Measurements from ENCODE around the gene FAM221B. TPM values are rescaled to one million over a fixed set of nuclear protein-coding genes. Genes with fewer than 3 reads are reported as not detected.

FAM221B gene
- polyA plus RNA-seq, 3 donors, result 0.10 to 0.26 TPM; not detected in 1

GRCh38 chr9:35829764-35830096 lies 1.2 kb upstream of the FAM221B start:
- no peak for DNase-seq (ENCODE audit: extremely low read depth in 1 of 11, low read depth in 9 of 11, low spot score in 4 of 11)

DNA sequence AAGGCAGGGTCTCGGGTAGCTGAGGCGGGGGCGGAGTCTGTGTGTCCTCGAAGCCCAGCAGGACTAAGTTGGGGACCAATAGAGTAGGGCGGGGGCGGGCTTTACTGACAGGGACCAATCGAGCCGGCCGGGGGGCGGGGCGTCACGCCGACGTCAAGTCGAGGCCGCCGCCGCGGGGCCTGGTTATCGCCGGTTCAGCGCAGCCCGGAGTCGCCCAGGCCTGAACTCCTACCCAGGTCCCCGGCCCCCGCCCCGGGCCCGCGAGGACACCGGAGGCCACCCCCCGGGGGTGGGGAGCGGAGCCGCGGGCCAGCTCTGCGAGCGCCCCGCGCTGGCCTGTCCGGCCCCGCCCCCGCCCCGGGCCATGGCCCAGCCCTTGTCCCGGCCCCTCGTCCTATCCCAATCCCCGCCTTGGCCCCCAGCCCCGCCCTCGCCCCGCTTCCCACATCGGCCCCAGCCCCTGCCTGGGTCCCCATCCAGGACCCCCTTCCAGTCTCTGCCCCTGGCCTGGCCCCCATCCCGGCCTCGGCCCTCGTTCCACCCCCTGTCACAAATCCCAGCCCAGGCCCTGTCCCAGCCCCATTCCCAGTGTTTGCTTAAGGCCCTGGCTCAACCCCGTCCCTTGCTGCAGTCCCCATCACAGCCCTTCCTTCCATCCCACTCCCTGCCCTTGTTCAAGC lies 692 bp upstream of the FAM221B start, which contains the start of gene TMEM8B:
TSS of gene TMEM8B (plus strand) at position 145 of the 680 bp plus-strand sequence. CDS start at position 365, 220 bp downstream.
- peak in 10 of 11 donors; percentile 80 to 96 (median 94) for DNase-seq (ENCODE audit: extremely low read depth in 1 of 11, low read depth in 9 of 11, low spot score in 4 of 11)

- DNase-seq (ENCODE audit: extremely low read depth in 1 of 11, low read depth in 9 of 11, low spot score in 4 of 11), result no peak
Measured at GRCh38 chr9:35827486-35827885, 1.0 kb downstream of the FAM221B start.

GRCh38 chr9:35826071-35826701 lies 2.3 kb downstream of the FAM221B start:
- peak in 3 of 11 donors; percentile 36 to 44 (median 38) for DNase-seq (ENCODE audit: extremely low read depth in 1 of 11, low read depth in 9 of 11, low spot score in 4 of 11)

- DNase-seq (ENCODE audit: extremely low read depth in 1 of 11, low read depth in 9 of 11, low spot score in 4 of 11), result no peak
Measured at GRCh38 chr9:35822926-35823325, 5.6 kb downstream of the FAM221B start.

DNA sequence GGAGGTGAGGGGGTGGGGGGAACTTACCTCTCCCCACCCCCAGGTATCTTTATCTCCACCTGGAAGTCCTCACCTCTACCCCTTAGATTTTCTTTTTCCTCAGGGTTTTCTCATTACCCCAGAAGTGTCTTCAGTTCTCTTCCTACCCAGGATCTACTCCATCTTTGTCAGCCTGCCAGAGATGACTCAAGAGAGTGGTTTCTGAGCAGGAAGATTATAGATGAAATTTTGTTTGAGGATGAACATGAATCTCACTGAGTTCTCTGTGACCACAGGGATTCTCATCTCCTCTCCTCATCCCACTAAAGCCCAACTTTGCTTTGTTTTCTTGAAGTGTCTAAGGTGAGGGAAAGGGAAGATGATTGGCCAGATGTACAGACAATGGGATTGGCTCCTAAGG lies 8.5 kb downstream of the FAM221B start:
- DNase-seq (ENCODE audit: extremely low read depth in 1 of 11, low read depth in 9 of 11, low spot score in 4 of 11), result no peak

DNA sequence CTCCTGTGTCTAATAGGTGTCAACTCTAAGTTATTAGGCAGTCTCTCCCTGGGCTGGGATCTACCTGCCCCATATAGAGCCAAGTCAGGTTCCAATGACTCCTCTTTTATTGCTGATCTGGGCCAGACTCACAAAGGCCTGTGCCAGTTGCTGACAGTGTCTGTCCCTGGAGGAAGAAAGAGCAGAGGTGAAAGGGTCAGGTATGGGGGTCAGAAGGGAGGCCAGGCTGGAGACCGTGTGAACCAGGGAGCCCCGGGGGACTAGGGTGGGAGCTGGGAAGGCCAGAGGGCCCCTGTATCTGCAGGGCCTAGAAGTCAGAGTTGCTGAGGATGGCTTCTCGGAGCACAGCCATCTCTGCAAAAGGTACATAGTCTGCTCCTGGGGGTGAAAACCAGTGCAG lies 10.2 kb downstream of the FAM221B start:
- DNase-seq (ENCODE audit: extremely low read depth in 1 of 11, low read depth in 9 of 11, low spot score in 4 of 11), result no peak

GRCh38 chr9:35816708-35817107 lies 11.8 kb downstream of the FAM221B start:
- DNase-seq (ENCODE audit: extremely low read depth in 1 of 11, low read depth in 9 of 11, low spot score in 4 of 11), result no peak

- peak; percentile 91 to 98 (median 95) for DNase-seq (ENCODE audit: extremely low read depth in 1 of 11, low read depth in 9 of 11, low spot score in 4 of 11)
Measured at GRCh38 chr9:35814841-35815543, 13.5 kb downstream of the FAM221B start, which contains the start of gene HINT2. HINT2 (minus strand) TSS chr9:35815042; CDS start chr9:35814979, 63 bp downstream.

DNA sequence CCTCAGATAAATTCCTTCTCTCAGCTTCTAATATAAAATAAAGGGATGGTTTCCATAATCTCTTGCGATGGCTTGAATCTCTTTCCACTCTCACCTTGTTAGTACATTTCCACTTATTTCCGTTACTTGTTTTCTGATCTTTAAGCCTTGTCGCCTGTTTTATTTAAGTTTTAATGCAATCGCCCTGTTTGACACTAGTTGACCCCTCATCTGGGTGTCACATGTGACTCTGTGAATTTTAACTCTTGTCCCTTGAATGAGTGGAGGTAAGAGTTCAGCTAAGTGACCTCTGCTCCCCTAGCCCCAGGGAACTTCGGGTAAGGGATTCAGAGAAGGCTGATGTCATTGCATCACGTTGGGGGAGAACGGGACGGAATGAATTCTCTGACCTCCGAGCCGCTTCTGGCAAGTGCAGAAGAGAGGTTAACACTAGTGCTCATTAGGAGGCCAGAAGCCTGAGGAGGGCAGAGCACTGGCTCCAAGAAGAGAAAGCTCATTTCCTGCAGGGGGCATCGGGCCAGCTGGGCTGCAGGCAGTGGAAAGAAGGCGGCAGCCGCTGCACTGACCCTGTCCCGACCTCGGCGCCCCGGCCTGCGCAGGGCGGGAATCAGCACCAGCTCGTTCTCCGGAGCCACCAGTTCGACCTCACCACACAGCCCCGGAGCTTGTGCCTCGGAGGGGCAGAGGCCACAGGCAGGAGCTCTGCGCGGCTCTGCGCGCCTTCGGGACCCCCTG lies 14.3 kb downstream of the FAM221B start:
- DNase-seq (ENCODE audit: extremely low read depth in 1 of 11, low read depth in 9 of 11, low spot score in 4 of 11), result peak in 1 of 11 donors; percentile 52

DNA sequence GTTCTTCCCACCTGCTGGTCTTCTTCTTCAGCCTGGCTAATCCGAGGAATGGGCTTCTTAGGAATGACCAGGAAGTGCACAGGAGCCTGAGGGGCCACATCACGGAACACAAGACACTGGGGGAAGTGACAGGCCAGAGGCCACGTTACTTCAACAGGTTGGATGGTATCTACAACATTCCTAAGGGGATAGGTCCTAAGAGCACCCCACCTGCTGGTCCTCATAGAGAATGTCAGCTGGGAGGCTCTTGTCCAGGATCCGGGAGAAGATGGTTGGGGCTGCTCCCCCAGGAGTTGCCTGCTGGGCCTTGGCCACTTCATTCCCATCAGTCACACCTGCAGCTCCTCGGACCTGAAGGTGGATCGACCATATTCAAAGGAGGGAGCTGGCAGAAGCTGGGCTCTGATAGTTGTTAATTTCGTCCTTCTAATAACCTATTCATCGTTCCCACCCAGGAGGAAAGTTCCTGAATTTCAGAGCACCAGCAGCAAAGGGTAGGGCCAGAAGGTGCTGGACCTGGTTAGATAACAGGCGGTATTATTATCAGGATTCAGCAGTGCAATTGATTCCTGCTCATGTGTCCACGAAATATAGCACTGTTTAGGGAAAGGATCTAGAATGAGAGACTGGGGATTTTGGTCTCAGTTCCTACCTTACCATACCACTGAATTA lies 15.0 kb downstream of the FAM221B start:
- DNase-seq (ENCODE audit: extremely low read depth in 1 of 11, low read depth in 9 of 11, low spot score in 4 of 11), result no peak

DNA sequence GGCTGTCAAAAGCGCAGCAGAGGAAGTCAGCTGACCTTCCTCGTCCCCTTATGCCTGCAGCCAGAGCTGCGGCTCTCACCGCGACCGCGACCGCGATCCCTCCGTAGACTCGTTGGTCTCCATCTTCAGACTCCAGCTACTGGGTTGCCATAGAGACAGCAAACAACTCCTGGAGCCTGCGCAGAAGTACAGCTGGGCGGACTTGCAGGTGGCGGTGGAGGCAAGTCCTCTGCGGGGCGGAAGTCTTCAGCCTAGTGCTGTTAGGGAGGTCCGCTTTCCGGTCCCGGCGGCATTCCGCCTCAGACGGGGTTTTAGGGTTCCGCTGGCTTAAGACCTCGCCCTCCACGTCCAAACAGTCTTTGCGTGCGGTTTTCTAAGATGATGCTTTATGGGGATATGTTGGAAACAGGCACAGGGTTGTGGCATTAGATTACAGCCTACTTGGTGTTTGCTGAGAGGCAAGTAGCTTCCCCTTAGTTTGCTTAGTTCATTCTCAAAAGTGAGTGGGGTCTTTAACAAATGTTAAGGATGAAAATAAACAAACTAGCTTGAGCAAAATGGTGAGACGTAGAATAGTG lies 16.4 kb downstream of the FAM221B start, which contains the start of gene SPAG8:
TSS of gene SPAG8 (minus strand) at position 238 of the 578 bp plus-strand sequence. CDS start at position 123, 115 bp downstream.
- DNase-seq (ENCODE audit: extremely low read depth in 1 of 11, low read depth in 9 of 11, low spot score in 4 of 11), result peak; percentile 77 to 95 (median 87)

GRCh38 chr9:35811381-35812024 lies 17.0 kb downstream of the FAM221B start:
- no peak for DNase-seq (ENCODE audit: extremely low read depth in 1 of 11, low read depth in 9 of 11, low spot score in 4 of 11)

- no peak for DNase-seq (ENCODE audit: extremely low read depth in 1 of 11, low read depth in 9 of 11, low spot score in 4 of 11)
Measured at GRCh38 chr9:35810122-35810521, 18.4 kb downstream of the FAM221B start.

DNA sequence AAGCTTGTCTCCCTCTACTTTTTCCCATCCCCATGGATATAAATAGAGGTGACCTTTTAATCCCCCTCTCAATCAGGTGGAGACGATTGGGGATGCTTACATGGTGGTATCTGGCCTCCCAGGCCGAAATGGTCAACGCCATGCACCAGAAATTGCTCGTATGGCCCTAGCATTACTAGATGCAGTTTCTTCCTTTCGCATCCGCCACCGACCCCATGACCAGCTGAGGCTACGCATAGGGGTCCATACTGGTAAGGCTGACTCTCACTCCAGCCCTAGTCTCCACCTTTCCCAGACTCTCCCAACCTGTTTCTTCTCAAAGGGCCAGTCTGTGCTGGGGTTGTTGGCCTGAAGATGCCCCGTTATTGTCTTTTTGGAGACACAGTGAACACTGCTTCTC lies 20.1 kb downstream of the FAM221B start:
- DNase-seq (ENCODE audit: extremely low read depth in 1 of 11, low read depth in 9 of 11, low spot score in 4 of 11), result no peak

DNA sequence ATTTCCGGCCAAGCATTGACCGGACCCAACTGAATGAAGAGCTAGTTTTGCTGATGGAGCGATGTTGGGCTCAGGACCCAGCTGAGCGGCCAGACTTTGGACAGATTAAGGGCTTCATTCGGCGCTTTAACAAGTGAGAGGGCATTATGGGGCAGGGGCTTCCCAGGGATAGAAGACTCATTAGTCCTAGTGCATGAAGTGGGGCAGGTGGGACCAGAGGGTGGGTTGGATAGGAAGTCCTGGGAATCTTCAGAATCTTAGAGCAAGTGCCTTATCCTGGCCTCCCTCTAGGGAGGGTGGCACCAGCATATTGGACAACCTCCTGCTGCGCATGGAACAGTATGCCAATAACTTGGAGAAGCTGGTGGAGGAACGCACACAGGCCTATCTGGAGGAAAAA lies 22.4 kb downstream of the FAM221B start:
- no peak for DNase-seq (ENCODE audit: extremely low read depth in 1 of 11, low read depth in 9 of 11, low spot score in 4 of 11)

GRCh38 chr9:35801328-35802128 lies 27.0 kb downstream of the FAM221B start:
- DNase-seq (ENCODE audit: extremely low read depth in 1 of 11, low read depth in 9 of 11, low spot score in 4 of 11), result no peak

Data from renal cortex interstitium (tissue), 11 donors.